Chondrocyte (in vitro differentiated cells): ENCODE data around the gene TMX1. TPM values are rescaled to one million over a fixed set of nuclear protein-coding genes. Genes with fewer than 3 reads are reported as not detected.
A peak's percentile ranks its signal among the peaks of the same experiment; 100 is the strongest.

ENCODE experiments used
- DNase-seq: peaks from one replicate; pipeline ENCODE4 v3.0.0; 2021; ENCODE audit warnings: mixed read lengths, low spot score
- H3K27ac Mint-ChIP-seq: one replicate; pipeline ENCODE4 v1.8.0; 2021; ENCODE audit warnings: mild to moderate bottlenecking, moderate library complexity, mixed read lengths; ENCODE audit not compliant: unreplicated experiment
- H3K27me3 Mint-ChIP-seq: 2 replicates; pipeline ENCODE4 v1.8.0; 2021; ENCODE audit warnings: low read depth, mixed read lengths
- H3K36me3 Mint-ChIP-seq: 2 replicates; pipeline ENCODE4 v1.8.0; 2021; ENCODE audit warnings: low read depth, mixed read lengths
- H3K4me1 Mint-ChIP-seq: 2 replicates; pipeline ENCODE4 v1.8.0; 2021; ENCODE audit warnings: low read depth, mild to moderate bottlenecking, mixed read lengths
- H3K4me3 Mint-ChIP-seq: one replicate; pipeline ENCODE4 v1.8.0; 2021; ENCODE audit warnings: mild to moderate bottlenecking, moderate library complexity, mixed read lengths; ENCODE audit not compliant: unreplicated experiment
- H3K9me3 Mint-ChIP-seq: 2 replicates; pipeline ENCODE4 v1.8.0; 2021; ENCODE audit warnings: low read depth, mixed read lengths
- CTCF ChIP-seq: fragments of 200-600 bp; sonication (generic); IDR thresholded peaks from 2 replicates; pipeline ENCODE4 v1.5.0; 2021; ENCODE audit warnings: antibody characterized with exemption, mild to moderate bottlenecking, moderate library complexity
- total RNA-seq: library from RNA; stranded (reverse); gene quantifications from 3 replicates; pipeline ENCODE4 v1.2.1, GENCODE V29; 2021

The TMX1 gene
- total RNA-seq, 1 donor from 2014 or later: 35.4 TPM

GRCh38 chr14:51283402-51284085, 43.5 kb downstream of the TMX1 start:
- DNase-seq: no peak
- Mint-ChIP-seq H3K36me3 (no peaks in the 10 kb centered on the region), H3K9me3 (no peaks in the 10 kb centered on the region), H3K27me3 (no peaks in the 10 kb centered on the region), H3K27ac (peak overlapping the region; percentile 13), H3K4me1 (peaks cover 14% of the 10 kb centered on the region), H3K4me3 (no peak overlapping the region)
- peak; percentile 100 for TF ChIP-seq CTCF

- H3K4me3 Mint-ChIP-seq: no peak overlapping the region
- H3K27ac Mint-ChIP-seq: no peak overlapping the region
- no peaks in the 10 kb centered on the region for H3K9me3 Mint-ChIP-seq
- no peaks in the 10 kb centered on the region for H3K27me3 Mint-ChIP-seq
- H3K36me3 Mint-ChIP-seq: no peaks in the 10 kb centered on the region
- no peak for TF ChIP-seq CTCF
- no peak for DNase-seq
- H3K4me1 Mint-ChIP-seq: peaks cover 15% of the 10 kb centered on the region
Observed at GRCh38 chr14:51284241-51284640, 44.2 kb downstream of the TMX1 start.

GRCh38 chr14:51285120-51285519, 45.1 kb downstream of the TMX1 start:
- Mint-ChIP-seq H3K36me3 (no peaks in the 10 kb centered on the region), H3K4me1 (peaks cover 18% of the 10 kb centered on the region), H3K27ac (no peak overlapping the region), H3K4me3 (no peak overlapping the region), H3K27me3 (no peaks in the 10 kb centered on the region), H3K9me3 (no peaks in the 10 kb centered on the region)
- no peak for DNase-seq
- TF ChIP-seq CTCF: no peak

- Mint-ChIP-seq H3K9me3 (no peaks in the 10 kb centered on the region), H3K4me1 (peaks cover 27% of the 10 kb centered on the region), H3K36me3 (no peaks in the 10 kb centered on the region), H3K27ac (no peak overlapping the region), H3K27me3 (no peaks in the 10 kb centered on the region), H3K4me3 (no peak overlapping the region)
- DNase-seq: no peak
- no peak for TF ChIP-seq CTCF
Observed at GRCh38 chr14:51289169-51289568, 49.1 kb downstream of the TMX1 start.

GRCh38 chr14:51290132-51290531, 50.1 kb downstream of the TMX1 start:
- peaks cover 29% of the 10 kb centered on the region for H3K4me1 Mint-ChIP-seq
- H3K27ac Mint-ChIP-seq: no peak overlapping the region
- no peak for TF ChIP-seq CTCF
- H3K9me3 Mint-ChIP-seq: no peaks in the 10 kb centered on the region
- H3K36me3 Mint-ChIP-seq: no peaks in the 10 kb centered on the region
- no peak overlapping the region for H3K4me3 Mint-ChIP-seq
- H3K27me3 Mint-ChIP-seq: no peaks in the 10 kb centered on the region
- DNase-seq: no peak
